Vagina (tissue), 2 donors: ENCODE data around the gene LONP2. TPM values are rescaled to one million over a fixed set of nuclear protein-coding genes. Genes with fewer than 3 reads are reported as not detected.

Experiments
- DNase-seq, 2 donors: peaks; one replicate each; pipeline ENCODE4 v3.0.0-alpha.2; 2017; ENCODE audit errors: extremely low spot score in 2 of 2
- H3K27ac ChIP-seq: fragments of 200-600 bp; sonication (generic); one replicate; pipeline ENCODE4 v1.5.1; 2019
- H3K27me3 ChIP-seq: fragments of 200-600 bp; sonication (generic); one replicate; pipeline ENCODE4 v1.5.1; 2019
- H3K36me3 ChIP-seq, 2 donors: fragments of 200-600 bp; sonication (generic); one replicate each; pipeline ENCODE4 v1.5.1; 2017 to 2019
- H3K4me1 ChIP-seq: fragments of 200-600 bp; sonication (generic); one replicate; pipeline ENCODE4 v1.5.1; 2019
- H3K4me3 ChIP-seq, 2 donors: fragments of 200-600 bp; sonication (generic); 1 replicate in 1 of 2; 2 replicates in 1 of 2; pipeline ENCODE4 v1.5.1; 2016 to 2019
- H3K9me3 ChIP-seq: fragments of 200-600 bp; sonication (generic); one replicate; pipeline ENCODE4 v1.5.1; 2019
- CTCF ChIP-seq, 3 experiments: fragments of 450-650 bp in 2 of 3; fragments of 200-600 bp in 1 of 3; sonication (generic) in 1 of 3; IDR thresholded peaks; one replicate each; pipeline ENCODE4 v1.5.1; 2017 to 2019; ENCODE audit warnings: antibody characterized with exemption in 3 of 3, mild to moderate bottlenecking in 2 of 3, moderate library complexity in 2 of 3
- POLR2A ChIP-seq, 2 donors: fragments of 450-650 bp; IDR thresholded peaks; one replicate each; pipeline ENCODE4 v1.6.1; 2017; ENCODE audit warnings: antibody characterized with exemption in 2 of 2, mild to moderate bottlenecking in 2 of 2, moderate library complexity in 2 of 2
- POLR2AphosphoS5 ChIP-seq, 2 donors: sonication (generic); formaldehyde crosslinking; IDR thresholded peaks; one replicate each; pipeline ENCODE4 v1.9.0; 2017; ENCODE audit warnings: antibody characterized with exemption in 2 of 2, mild to moderate bottlenecking in 2 of 2, low read depth in 1 of 2; ENCODE audit not compliant: insufficient read depth in 1 of 2
- intact Hi-C: fragments of 100-400 bp; cut with DNase I; formaldehyde crosslinking; loops from one replicate; pipeline ENCODE4 v1.15.1; 2023
- total RNA-seq: library from RNA; depleted of rRNA; stranded (reverse); fragments of >200 nt; gene quantifications from one replicate; pipeline ENCODE4 v1.2.3, GENCODE V29; 2016

Gene LONP2
- total RNA-seq, 1 donor from 2014 or later: 40.3 TPM

DNA sequence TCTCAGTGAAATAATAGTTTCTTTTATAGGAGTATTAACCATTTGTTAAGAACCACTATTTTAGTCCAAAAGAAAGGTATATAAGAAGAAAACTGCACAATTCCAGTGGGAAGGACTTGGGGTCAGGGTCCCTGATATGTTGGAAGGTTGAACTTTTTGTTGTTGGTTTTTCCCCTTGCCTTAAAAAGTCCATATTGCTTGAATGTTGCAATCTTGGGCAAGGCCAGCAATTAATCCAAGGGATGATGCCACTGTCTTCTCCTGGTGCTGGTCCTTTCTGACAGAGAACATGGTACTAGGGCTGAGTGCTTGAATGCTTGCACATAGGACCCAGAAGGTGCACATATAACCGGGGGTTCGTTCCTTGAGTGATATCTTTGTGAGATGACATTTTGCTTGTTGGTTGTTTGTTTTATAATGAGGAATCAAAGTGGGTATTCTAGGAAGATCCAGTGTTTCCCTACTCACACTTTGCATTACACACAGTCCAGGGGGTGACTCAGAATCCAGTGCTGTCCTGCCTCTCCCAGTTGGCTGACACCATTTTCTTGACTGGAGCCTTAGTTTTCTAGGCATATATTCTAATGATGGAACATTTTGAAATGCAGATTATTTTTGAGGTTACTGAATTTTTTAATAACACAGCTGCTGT, 86.2 kb downstream of the LONP2 start:
- no peak overlapping the region for H3K4me3 ChIP-seq
- H3K9me3 ChIP-seq: no peaks in the 10 kb centered on the region
- H3K36me3 ChIP-seq: peaks cover 0 to 13% of the 10 kb centered on the region in 2 donors
- DNase-seq: no peak
- intact Hi-C loops: no loop called here
- TF ChIP-seq POLR2A (IDR thresholded peaks at IDR 0.05) (no peak), CTCF (IDR thresholded peaks at IDR 0.05) (no peak), POLR2AphosphoS5 (IDR thresholded peaks at IDR 0.05; ENCODE audit: insufficient read depth in 1 of 2, low read depth in 1 of 2) (no peak)
- H3K27ac ChIP-seq: no peak overlapping the region
- H3K27me3 ChIP-seq: no peaks in the 10 kb centered on the region
- no peaks in the 10 kb centered on the region for H3K4me1 ChIP-seq

- Histone ChIP-seq H3K27ac (no peak overlapping the region), H3K4me3 (no peak overlapping the region), H3K4me1 (no peaks in the 10 kb centered on the region), H3K27me3 (no peaks in the 10 kb centered on the region), H3K36me3 (peaks cover 0 to 14% of the 10 kb centered on the region in 2 donors), H3K9me3 (no peaks in the 10 kb centered on the region)
- DNase-seq: no peak
- TF ChIP-seq POLR2A (IDR thresholded peaks at IDR 0.05) (no peak), CTCF (IDR thresholded peaks at IDR 0.05) (no peak), POLR2AphosphoS5 (IDR thresholded peaks at IDR 0.05; ENCODE audit: insufficient read depth in 1 of 2, low read depth in 1 of 2) (no peak)
- intact Hi-C loops: no loop called here
Observed at GRCh38 chr16:48330841-48331192, 86.7 kb downstream of the LONP2 start.

DNA sequence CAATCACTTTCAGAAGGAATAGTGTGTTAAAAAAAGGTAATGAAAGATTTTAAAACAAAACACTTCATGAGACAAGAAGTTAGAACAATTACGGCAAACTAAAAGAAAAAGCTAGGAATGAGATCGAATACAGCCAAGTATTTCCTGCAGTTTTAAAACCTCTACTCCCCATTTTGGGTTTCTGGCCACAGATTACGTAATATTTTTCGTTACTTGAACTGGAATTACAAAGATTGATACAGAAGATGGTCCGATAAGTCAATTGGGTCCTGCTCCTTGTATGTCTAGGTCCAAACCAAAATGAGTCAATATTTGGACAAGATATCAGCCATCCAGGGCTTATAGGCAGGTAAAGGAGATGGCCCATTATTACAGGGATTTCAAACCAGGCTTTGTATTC, 88.9 kb downstream of the LONP2 start:
- Histone ChIP-seq H3K4me1 (no peaks in the 10 kb centered on the region), H3K27ac (no peak overlapping the region), H3K36me3 (peaks cover 0 to 26% of the 10 kb centered on the region in 2 donors), H3K27me3 (no peaks in the 10 kb centered on the region), H3K9me3 (no peaks in the 10 kb centered on the region), H3K4me3 (no peak overlapping the region)
- intact Hi-C loops: no loop called here
- no peak for TF ChIP-seq POLR2AphosphoS5 (IDR thresholded peaks at IDR 0.05; ENCODE audit: insufficient read depth in 1 of 2, low read depth in 1 of 2)
- TF ChIP-seq POLR2A (IDR thresholded peaks at IDR 0.05): no peak
- no peak for TF ChIP-seq CTCF (IDR thresholded peaks at IDR 0.05)
- DNase-seq: no peak

GRCh38 chr16:48334325-48334724, 90.2 kb downstream of the LONP2 start:
- H3K27ac ChIP-seq: no peak overlapping the region
- H3K4me1 ChIP-seq: no peaks in the 10 kb centered on the region
- no peak for DNase-seq
- intact Hi-C loops: no loop called here
- no peaks in the 10 kb centered on the region for H3K27me3 ChIP-seq
- no peaks in the 10 kb centered on the region for H3K9me3 ChIP-seq
- H3K36me3 ChIP-seq: peaks cover 0 to 26% of the 10 kb centered on the region in 2 donors
- TF ChIP-seq POLR2A (IDR thresholded peaks at IDR 0.05) (no peak), CTCF (IDR thresholded peaks at IDR 0.05) (no peak), POLR2AphosphoS5 (IDR thresholded peaks at IDR 0.05; ENCODE audit: insufficient read depth in 1 of 2, low read depth in 1 of 2) (no peak)
- no peak overlapping the region for H3K4me3 ChIP-seq

- no peak for DNase-seq
- H3K36me3 ChIP-seq: peaks cover 0 to 31% of the 10 kb centered on the region in 2 donors
- no peaks in the 10 kb centered on the region for H3K4me1 ChIP-seq
- H3K27me3 ChIP-seq: no peaks in the 10 kb centered on the region
- intact Hi-C loops: no loop called here
- H3K4me3 ChIP-seq: no peak overlapping the region
- H3K9me3 ChIP-seq: no peaks in the 10 kb centered on the region
- TF ChIP-seq CTCF (IDR thresholded peaks at IDR 0.05): no peak
- TF ChIP-seq POLR2A (IDR thresholded peaks at IDR 0.05): no peak
- no peak for TF ChIP-seq POLR2AphosphoS5 (IDR thresholded peaks at IDR 0.05; ENCODE audit: insufficient read depth in 1 of 2, low read depth in 1 of 2)
- no peak overlapping the region for H3K27ac ChIP-seq
Observed at GRCh38 chr16:48335961-48336360, 91.9 kb downstream of the LONP2 start.
